ENCODE results near the gene EMC6.

The EMC6 gene

GRCh38 chr17:3656353-3656752 is 12.3 kb upstream of the EMC6 start:
- no peak for DNase-seq (ENCODE audit: low read depth in 2 of 2)

- no peak for DNase-seq (ENCODE audit: low read depth in 2 of 2)
Measured at GRCh38 chr17:3656755-3657587, 11.6 kb upstream of the EMC6 start.

GRCh38 chr17:3657588-3657869 is 11.1 kb upstream of the EMC6 start:
- DNase-seq (ENCODE audit: low read depth in 2 of 2) = no peak

- DNase-seq (ENCODE audit: low read depth in 2 of 2) = no peak
Measured at GRCh38 chr17:3657874-3658783, 10.5 kb upstream of the EMC6 start.

- DNase-seq (ENCODE audit: low read depth in 2 of 2) = no peak
Measured at GRCh38 chr17:3658784-3659449, 9.7 kb upstream of the EMC6 start.

GRCh38 chr17:3659541-3660111 is 9.0 kb upstream of the EMC6 start:
- DNase-seq (ENCODE audit: low read depth in 2 of 2) = no peak

GRCh38 chr17:3660311-3660891 is 8.2 kb upstream of the EMC6 start:
- no peak for DNase-seq (ENCODE audit: low read depth in 2 of 2)

- DNase-seq (ENCODE audit: low read depth in 2 of 2) = no peak
Measured at GRCh38 chr17:3663102-3664011, 5.3 kb upstream of the EMC6 start.

GRCh38 chr17:3665834-3666233 is 2.8 kb upstream of the EMC6 start:
- no peak for DNase-seq (ENCODE audit: low read depth in 2 of 2)

GRCh38 chr17:3666516-3666915 is 2.1 kb upstream of the EMC6 start:
- no peak for DNase-seq (ENCODE audit: low read depth in 2 of 2)

GRCh38 chr17:3667366-3668278 is 990 bp upstream of the EMC6 start:
- DNase-seq (ENCODE audit: low read depth in 2 of 2) = no peak

- no peak for DNase-seq (ENCODE audit: low read depth in 2 of 2)
Measured at GRCh38 chr17:3669085-3669347, 404 bp downstream of the EMC6 start.

GRCh38 chr17:3669548-3669947 is 936 bp downstream of the EMC6 start:
- no peak for DNase-seq (ENCODE audit: low read depth in 2 of 2)

GRCh38 chr17:3672571-3672970 is 4.0 kb downstream of the EMC6 start:
- no peak for DNase-seq (ENCODE audit: low read depth in 2 of 2)

- DNase-seq (ENCODE audit: low read depth in 2 of 2) = no peak
Measured at GRCh38 chr17:3675886-3676285, 7.3 kb downstream of the EMC6 start.

GRCh38 chr17:3678095-3678820 is 9.6 kb downstream of the EMC6 start:
- DNase-seq (ENCODE audit: low read depth in 2 of 2) = no peak

- no peak for DNase-seq (ENCODE audit: low read depth in 2 of 2)
Measured at GRCh38 chr17:3678821-3679530, 10.4 kb downstream of the EMC6 start.

GRCh38 chr17:3679531-3680126 is 11.0 kb downstream of the EMC6 start:
- DNase-seq (ENCODE audit: low read depth in 2 of 2) = no peak

All from stimulated activated CD8-positive, alpha-beta memory T cell treated with anti-CD3 and anti-CD28 coated beads, Interleukin-7, amount 100 ng/mL, for 1 hour (primary cell).